ENCODE data around the gene TBC1D10B.

- TF ChIP-seq POLR2A (IDR thresholded peaks at IDR 0.05) (no peak), CTCF (IDR thresholded peaks at IDR 0.05) (no peak)
These were observed 14.4 kb downstream of the TBC1D10B start for GRCh38 chr16:30355954-30356308.

Measured in adrenal gland (tissue), 5 donors.